Uterus (tissue), 2 donors: ENCODE data around the gene TMEM183A.

ENCODE experiments used
- CTCF ChIP-seq, 4 experiments: fragments of 200-600 bp in 2 of 4; fragments of 450-650 bp in 2 of 4; sonication (generic) in 2 of 4; IDR thresholded peaks; one replicate each; pipeline ENCODE4 v1.5.1; 2016 to 2019; ENCODE audit warnings: antibody characterized with exemption in 4 of 4, mild to moderate bottlenecking in 2 of 4, moderate library complexity in 1 of 4
- POLR2A ChIP-seq, 2 donors: fragments of 450-650 bp; IDR thresholded peaks; one replicate each; pipeline ENCODE4 v1.6.1; 2016; ENCODE audit warnings: antibody characterized with exemption in 2 of 2, mild to moderate bottlenecking in 1 of 2, moderate library complexity in 1 of 2

- TF ChIP-seq CTCF (IDR thresholded peaks at IDR 0.05) (no peak), POLR2A (IDR thresholded peaks at IDR 0.05) (no peak)
Measured at GRCh38 chr1:203043830-203044545, 36.8 kb downstream of the TMEM183A start.
